BE2C (cell line): ENCODE results near the gene DNAJC8.

Experiments used
- DNase-seq: peaks from one replicate; pipeline ENCODE4 v3.0.0-alpha.2; 2020
- H3K27me3 ChIP-seq: fragments of 250-450 bp; sonication (Bioruptor Pico); 2 replicates; pipeline ENCODE4 v1.5.1; 2020; ENCODE audit warnings: mild to moderate bottlenecking
- H3K36me3 ChIP-seq: fragments of 250-450 bp; sonication (Bioruptor Pico); 2 replicates; pipeline ENCODE4 v1.5.1; 2020; ENCODE audit warnings: mild to moderate bottlenecking
- H3K4me1 ChIP-seq: fragments of 250-450 bp; sonication (Bioruptor Pico); 2 replicates; pipeline ENCODE4 v1.5.1; 2020
- H3K4me3 ChIP-seq: 2 replicates; pipeline ENCODE4 v1.5.1; 2011; ENCODE audit warnings: low read depth, low read length
- H3K9me3 ChIP-seq: fragments of 250-450 bp; sonication (Bioruptor Pico); 2 replicates; pipeline ENCODE4 v1.5.1; 2020
- CTCF ChIP-seq: IDR thresholded peaks from 2 replicates; pipeline ENCODE4 v1.5.1; 2012; ENCODE audit warnings: mild to moderate bottlenecking, low read depth, low read length

Gene DNAJC8

GRCh38 chr1:28180306-28181305, 52.2 kb downstream of the DNAJC8 start:
- Histone ChIP-seq H3K36me3 (no peaks in the 10 kb centered on the region), H3K27me3 (no peaks in the 10 kb centered on the region), H3K4me3 (no peak overlapping the region), H3K4me1 (no peaks in the 10 kb centered on the region), H3K9me3 (no peaks in the 10 kb centered on the region)
- TF ChIP-seq CTCF, result no peak
- no peak for DNase-seq

GRCh38 chr1:28178690-28179485, 53.9 kb downstream of the DNAJC8 start:
- no peak for DNase-seq
- H3K27me3 ChIP-seq, result no peaks in the 10 kb centered on the region
- no peak overlapping the region for H3K4me3 ChIP-seq
- H3K4me1 ChIP-seq, result no peaks in the 10 kb centered on the region
- no peaks in the 10 kb centered on the region for H3K9me3 ChIP-seq
- TF ChIP-seq CTCF, result no peak
- H3K36me3 ChIP-seq, result no peaks in the 10 kb centered on the region

GRCh38 chr1:28176492-28177470, 56.0 kb downstream of the DNAJC8 start, which contains the start of gene PTAFR:
TSS of gene PTAFR (minus strand) at chr1:28176690. CDS start at chr1:28151021, 25,669 bp downstream.
- no peaks in the 10 kb centered on the region for H3K36me3 ChIP-seq
- no peak within 1 kb of the TSS for H3K4me3 ChIP-seq
- no peak for DNase-seq
- no peaks in the 10 kb centered on the region for H3K27me3 ChIP-seq
- H3K9me3 ChIP-seq, result no peaks in the 10 kb centered on the region
- no peak for TF ChIP-seq CTCF
- H3K4me1 ChIP-seq, result no peaks in the 10 kb centered on the region

- TF ChIP-seq CTCF, result no peak
- no peak for DNase-seq
- no peaks in the 10 kb centered on the region for H3K4me1 ChIP-seq
- no peaks in the 10 kb centered on the region for H3K36me3 ChIP-seq
- no peak overlapping the region for H3K4me3 ChIP-seq
- no peaks in the 10 kb centered on the region for H3K9me3 ChIP-seq
- no peaks in the 10 kb centered on the region for H3K27me3 ChIP-seq
These were observed 56.8 kb downstream of the DNAJC8 start for GRCh38 chr1:28175955-28176485.

GRCh38 chr1:28173980-28174297, 58.9 kb downstream of the DNAJC8 start:
- Histone ChIP-seq H3K4me3 (no peak overlapping the region), H3K27me3 (no peaks in the 10 kb centered on the region), H3K36me3 (no peaks in the 10 kb centered on the region), H3K4me1 (no peaks in the 10 kb centered on the region), H3K9me3 (no peaks in the 10 kb centered on the region)
- no peak for TF ChIP-seq CTCF
- no peak for DNase-seq
